Esophagus muscularis mucosa (tissue), 4 donors: ENCODE measurements around the gene ATP6V1C2. TPM values are rescaled to one million over a fixed set of nuclear protein-coding genes. Genes with fewer than 3 reads are reported as not detected.

ENCODE experiments used
- DNase-seq: peaks from one replicate; pipeline ENCODE4 v3.0.0-alpha.2; 2017; ENCODE audit errors: extremely low spot score
- H3K27ac ChIP-seq, 4 donors: fragments of 200-600 bp; sonication (generic); replicated peaks in 1 of 4; 1 replicate in 3 of 4; 2 replicates in 1 of 4; pipeline ENCODE4 v1.5.1; 2016 to 2019; ENCODE audit warnings: mild to moderate bottlenecking in 1 of 4
- H3K27me3 ChIP-seq, 4 donors: fragments of 200-600 bp; sonication (generic); one replicate each; pipeline versions ENCODE4 v1.5.1 to v1.6.0; 2016 to 2019
- H3K36me3 ChIP-seq, 4 donors: fragments of 200-600 bp; sonication (generic); one replicate each; pipeline ENCODE4 v1.5.1; 2016 to 2019
- H3K4me1 ChIP-seq, 4 donors: fragments of 200-600 bp; sonication (generic); one replicate each; pipeline ENCODE4 v1.5.1; 2016 to 2019
- H3K4me3 ChIP-seq, 4 donors: fragments of 200-600 bp; sonication (generic); 1 replicate in 2 of 4; 2 replicates in 2 of 4; pipeline ENCODE4 v1.5.1; 2016 to 2019; ENCODE audit warnings: mild to moderate bottlenecking in 4 of 4, moderate library complexity in 1 of 4
- H3K9me3 ChIP-seq, 4 donors: fragments of 200-600 bp; sonication (generic); 1 replicate in 3 of 4; 2 replicates in 1 of 4; pipeline ENCODE4 v1.5.1; 2016 to 2019
- CTCF ChIP-seq, 3 experiments: fragments of 200-600 bp in 2 of 3; fragments of 450-650 bp in 1 of 3; sonication (generic) in 2 of 3; IDR thresholded peaks; one replicate each; pipeline ENCODE4 v1.5.1; 2017 to 2019; ENCODE audit warnings: antibody characterized with exemption in 3 of 3, mild to moderate bottlenecking in 2 of 3, moderate library complexity in 1 of 3
- EP300 ChIP-seq: sonication (generic); formaldehyde crosslinking; IDR thresholded peaks from one replicate; pipeline ENCODE4 v1.6.1; 2017; ENCODE audit warnings: antibody characterized with exemption
- POLR2A ChIP-seq: fragments of 450-650 bp; IDR thresholded peaks from one replicate; pipeline ENCODE4 v1.6.1; 2017; ENCODE audit warnings: antibody characterized with exemption, moderate library complexity, mild to moderate bottlenecking, low read depth
- POLR2AphosphoS5 ChIP-seq, 2 donors: sonication (generic); formaldehyde crosslinking; IDR thresholded peaks; one replicate each; pipeline ENCODE4 v1.6.1; 2017; ENCODE audit warnings: antibody characterized with exemption in 2 of 2
- WGBS: methylation state at CpG from one replicate; pipeline ENCODE4 v1.1.5; 2018; 5-methylcytosine and 5-hydroxymethylcytosine counted together
- intact Hi-C: fragments of 100-400 bp; cut with DNase I; formaldehyde crosslinking; loops from one replicate; pipeline ENCODE4 v1.15.1; 2023
- total RNA-seq, 4 donors: library from RNA; depleted of rRNA; stranded (reverse); fragments of >200 nt; gene quantifications; one replicate each; pipeline versions ENCODE4 v1.1.0 to v1.2.1, GENCODE V29; 2016

The ATP6V1C2 gene, protein sequence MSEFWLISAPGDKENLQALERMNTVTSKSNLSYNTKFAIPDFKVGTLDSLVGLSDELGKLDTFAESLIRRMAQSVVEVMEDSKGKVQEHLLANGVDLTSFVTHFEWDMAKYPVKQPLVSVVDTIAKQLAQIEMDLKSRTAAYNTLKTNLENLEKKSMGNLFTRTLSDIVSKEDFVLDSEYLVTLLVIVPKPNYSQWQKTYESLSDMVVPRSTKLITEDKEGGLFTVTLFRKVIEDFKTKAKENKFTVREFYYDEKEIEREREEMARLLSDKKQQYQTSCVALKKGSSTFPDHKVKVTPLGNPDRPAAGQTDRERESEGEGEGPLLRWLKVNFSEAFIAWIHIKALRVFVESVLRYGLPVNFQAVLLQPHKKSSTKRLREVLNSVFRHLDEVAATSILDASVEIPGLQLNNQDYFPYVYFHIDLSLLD
- total RNA-seq: under 1 TPM in 1 of 4 donors, not detected in 3; 0.17 TPM

DNA sequence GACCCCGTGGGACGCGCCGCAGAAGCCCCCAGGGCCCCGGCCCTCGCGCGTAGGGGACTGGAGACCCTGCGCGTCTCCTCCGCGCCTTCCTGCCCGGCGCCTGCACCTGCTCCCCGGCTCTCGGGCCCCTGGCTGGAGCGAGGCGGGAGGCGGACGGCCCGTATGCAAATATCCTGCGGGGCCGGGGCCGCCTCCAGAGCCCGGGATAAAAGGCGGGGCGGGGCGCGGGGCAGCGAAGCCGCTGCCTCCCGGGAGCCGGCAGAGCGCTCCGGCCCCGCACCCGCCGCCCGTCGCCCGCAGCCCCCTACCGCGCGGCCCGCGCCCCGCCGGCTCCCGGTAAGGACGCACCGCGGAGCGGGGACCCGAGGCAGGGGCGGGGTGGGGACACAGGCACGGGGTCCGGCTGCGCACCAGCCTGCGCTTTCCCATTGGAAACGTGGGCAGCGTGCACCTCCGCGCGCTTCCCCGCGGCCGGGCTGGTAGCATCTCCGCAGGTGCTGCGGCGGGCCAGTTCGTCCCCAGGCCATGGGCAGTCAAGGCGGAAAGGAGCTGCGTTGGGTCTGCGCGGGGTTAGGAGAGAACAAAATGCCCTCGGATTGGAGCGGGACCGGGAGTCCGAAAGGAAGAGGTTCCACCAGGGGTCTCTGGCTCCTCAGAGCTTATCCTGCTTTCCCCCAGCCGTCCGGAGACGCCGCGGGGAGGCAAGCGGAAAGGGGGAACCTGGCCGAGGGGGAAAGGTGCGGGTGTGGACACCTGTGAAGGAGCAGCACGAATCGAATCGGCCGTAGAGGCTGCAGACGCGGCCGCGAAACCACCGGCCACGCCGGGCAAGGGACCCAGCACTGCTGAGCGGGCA lies at the start of gene ATP6V1C2:
TSS of gene ATP6V1C2 (plus strand) at position 235 of the 856 bp plus-strand sequence. CDS start 1,220 bp downstream, outside the sequence.
- intact Hi-C loops: no loop called here
- Histone ChIP-seq H3K27me3 (peaks cover 0 to 71% (median 24%) of the 10 kb centered on the region in 4 donors), H3K36me3 (no peaks in the 10 kb centered on the region), H3K4me3 (peak within 1 kb of the TSS; percentile 50 to 62 (median 54)), H3K9me3 (no peaks in the 10 kb centered on the region), H3K4me1 (peaks cover 11 to 28% (median 18%) of the 10 kb centered on the region in 4 donors), H3K27ac (no peak within 1 kb of the TSS)
- 2% methylated on average over 32 of the region's 99 CpGs for WGBS
- no peak for TF ChIP-seq CTCF (IDR thresholded peaks at IDR 0.05)
- TF ChIP-seq EP300: no peak
- no peak for TF ChIP-seq POLR2A
- TF ChIP-seq POLR2AphosphoS5 (IDR thresholded peaks at IDR 0.05): no peak
- DNase-seq: no peak

DNA sequence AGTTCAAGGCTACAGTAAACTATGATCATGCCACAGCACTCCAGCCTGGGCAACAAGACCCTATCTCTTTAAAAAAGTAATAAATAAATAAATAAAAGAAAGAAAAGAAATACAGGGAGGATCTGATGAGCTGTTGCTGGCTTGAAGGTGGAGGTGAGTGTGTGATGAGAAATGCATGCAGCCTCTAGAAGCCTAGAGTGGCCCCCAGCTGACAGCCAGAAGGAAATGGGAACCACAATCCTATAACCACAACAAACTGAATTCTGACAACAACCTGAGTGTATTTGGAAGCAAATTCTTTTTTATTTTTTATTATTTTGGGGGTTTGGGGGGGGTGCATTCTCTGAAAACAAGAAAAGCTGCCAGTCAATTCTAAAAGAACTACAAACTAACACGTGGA lies 46.3 kb upstream of the ATP6V1C2 start:
- no peak overlapping the region for H3K27ac ChIP-seq
- H3K4me3 ChIP-seq: no peak overlapping the region
- 67% methylated on average over 1 of the region's 1 CpG for WGBS
- H3K27me3 ChIP-seq: no peaks in the 10 kb centered on the region
- no peak for DNase-seq
- intact Hi-C loops: no loop called here
- H3K36me3 ChIP-seq: peaks cover 9 to 89% (median 37%) of the 10 kb centered on the region in 4 donors
- H3K4me1 ChIP-seq: no peaks in the 10 kb centered on the region
- TF ChIP-seq POLR2A: no peak
- no peak for TF ChIP-seq POLR2AphosphoS5 (IDR thresholded peaks at IDR 0.05)
- H3K9me3 ChIP-seq: no peaks in the 10 kb centered on the region

DNA sequence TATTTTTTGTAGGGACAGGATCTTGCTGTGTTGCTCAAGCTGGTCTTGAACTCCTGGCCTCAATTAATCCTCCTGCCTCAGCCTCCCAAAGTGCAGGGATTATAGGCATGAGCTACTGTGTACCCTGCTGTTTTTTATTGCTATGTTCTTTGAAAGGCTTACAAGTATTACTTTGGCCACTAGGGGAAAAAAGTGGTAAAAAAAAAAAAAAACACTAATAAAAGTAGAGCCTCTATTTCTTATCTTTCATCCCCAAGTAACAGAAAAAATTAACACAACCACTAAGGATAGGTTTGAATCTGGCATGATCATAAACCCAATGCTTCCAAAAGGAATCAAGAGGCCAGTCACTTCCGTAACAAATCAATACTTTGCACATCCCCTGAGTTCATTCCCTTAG lies 43.2 kb upstream of the ATP6V1C2 start:
- H3K27me3 ChIP-seq: no peaks in the 10 kb centered on the region
- H3K4me3 ChIP-seq: no peak overlapping the region
- TF ChIP-seq CTCF (IDR thresholded peaks at IDR 0.05) (peak in 1 of 3 experiments; percentile 12), POLR2A (no peak)
- no peak for DNase-seq
- H3K4me1 ChIP-seq: no peaks in the 10 kb centered on the region
- 100% methylated on average over 1 of the region's 1 CpG for WGBS
- H3K27ac ChIP-seq: no peak overlapping the region
- H3K36me3 ChIP-seq: peaks cover 10 to 87% (median 34%) of the 10 kb centered on the region in 4 donors
- intact Hi-C loops: no loop called here
- no peaks in the 10 kb centered on the region for H3K9me3 ChIP-seq

GRCh38 chr2:10680214-10680613 lies 41.2 kb upstream of the ATP6V1C2 start:
- 81% methylated on average over 1 of the region's 1 CpG for WGBS
- Histone ChIP-seq H3K27me3 (no peaks in the 10 kb centered on the region), H3K27ac (no peak overlapping the region), H3K4me1 (no peaks in the 10 kb centered on the region), H3K36me3 (peaks cover 6 to 84% (median 42%) of the 10 kb centered on the region in 4 donors), H3K4me3 (no peak overlapping the region), H3K9me3 (no peaks in the 10 kb centered on the region)
- intact Hi-C loops: no loop called here
- DNase-seq: no peak
- no peak for TF ChIP-seq POLR2AphosphoS5 (IDR thresholded peaks at IDR 0.05)
- TF ChIP-seq CTCF (IDR thresholded peaks at IDR 0.05): no peak

DNA sequence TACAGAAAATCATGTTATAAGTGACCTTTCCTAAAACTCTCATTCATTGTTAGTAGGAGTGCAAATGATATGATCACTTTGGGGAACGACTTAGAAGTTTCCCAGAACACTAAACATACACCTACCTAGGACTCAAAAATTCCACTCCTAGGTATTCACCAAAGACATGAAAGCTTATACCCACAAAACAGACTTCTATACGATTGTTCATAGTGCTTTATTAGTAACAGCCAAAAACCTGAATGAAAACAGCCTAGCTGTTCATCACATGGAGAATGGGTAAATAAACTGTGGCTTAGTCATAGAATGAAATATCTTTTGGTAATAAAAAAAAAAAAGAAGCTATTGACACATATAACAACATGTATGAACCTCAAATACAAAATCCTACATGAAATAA lies 40.5 kb upstream of the ATP6V1C2 start:
- TF ChIP-seq POLR2AphosphoS5 (IDR thresholded peaks at IDR 0.05): no peak
- no peak for TF ChIP-seq CTCF (IDR thresholded peaks at IDR 0.05)
- TF ChIP-seq POLR2A: no peak
- TF ChIP-seq EP300: no peak
- no peaks in the 10 kb centered on the region for H3K27me3 ChIP-seq
- H3K4me1 ChIP-seq: peaks cover 0 to 2% (median under 1%) of the 10 kb centered on the region in 4 donors
- H3K27ac ChIP-seq: no peak overlapping the region
- 81% methylated on average over 2 of the region's 2 CpGs for WGBS
- no peaks in the 10 kb centered on the region for H3K9me3 ChIP-seq
- no peak overlapping the region for H3K4me3 ChIP-seq
- H3K36me3 ChIP-seq: peaks cover 6 to 77% (median 42%) of the 10 kb centered on the region in 4 donors
- intact Hi-C loops: no loop called here
- DNase-seq: no peak
